ENCODE data around the gene CALML6.

Gene CALML6

GRCh38 chr1:1914101-1914970 lies 724 bp upstream of the CALML6 start:
- DNase-seq = no peak

- DNase-seq = no peak
These were observed 1.1 kb downstream of the CALML6 start for GRCh38 chr1:1915911-1916840.

- DNase-seq = no peak
These were observed 1.8 kb downstream of the CALML6 start for GRCh38 chr1:1916851-1917251.

GRCh38 chr1:1917304-1917976 lies 2.4 kb downstream of the CALML6 start:
- DNase-seq = no peak

- no peak for DNase-seq
These were observed 3.2 kb downstream of the CALML6 start for GRCh38 chr1:1917995-1918900.

- DNase-seq = no peak
These were observed 3.8 kb downstream of the CALML6 start, which contains the start of gene TMEM52 for GRCh38 chr1:1918901-1919303. Gene TMEM52 (minus strand): TSS chr1:1919279. CDS start chr1:1919265, 14 bp downstream.

GRCh38 chr1:1919304-1920056 lies 4.4 kb downstream of the CALML6 start:
- DNase-seq = peak; percentile 59

- no peak for DNase-seq
These were observed 5.1 kb downstream of the CALML6 start for GRCh38 chr1:1920057-1920607.

- no peak for DNase-seq
These were observed 5.8 kb downstream of the CALML6 start for GRCh38 chr1:1920608-1921458.

- DNase-seq = no peak
These were observed 6.4 kb downstream of the CALML6 start for GRCh38 chr1:1921459-1921862.

GRCh38 chr1:1921901-1922701 lies 7.0 kb downstream of the CALML6 start:
- DNase-seq = no peak

GRCh38 chr1:1922702-1922955 lies 7.6 kb downstream of the CALML6 start:
- no peak for DNase-seq

- DNase-seq = no peak
These were observed 8.1 kb downstream of the CALML6 start for GRCh38 chr1:1922956-1923833.

- DNase-seq = no peak
These were observed 9.3 kb downstream of the CALML6 start for GRCh38 chr1:1924386-1924785.

- no peak for DNase-seq
These were observed 9.8 kb downstream of the CALML6 start for GRCh38 chr1:1924849-1925248.

GRCh38 chr1:1925437-1926345 lies 10.6 kb downstream of the CALML6 start:
- no peak for DNase-seq

- DNase-seq = no peak
These were observed 11.3 kb downstream of the CALML6 start for GRCh38 chr1:1926346-1926811.

All from NCI-H524 treated with DMSO at 0.1 percent for 48 hours (cell line).